HEK293T (cell line): ENCODE measurements around the gene CCDC146.

Experiments
- ARNT ChIP-seq: fragments of 450-650 bp; IDR thresholded peaks from 2 replicates; pipeline ENCODE4 v1.6.1; 2017; ENCODE audit warnings: mild to moderate bottlenecking
- BHLHE40 ChIP-seq: fragments of 450-650 bp; IDR thresholded peaks from 2 replicates; pipeline ENCODE4 v1.6.1; 2016; ENCODE audit warnings: mild to moderate bottlenecking, moderate library complexity, borderline replicate concordance
- CTBP1 ChIP-seq: fragments of 450-650 bp; IDR thresholded peaks from 2 replicates; pipeline ENCODE4 v1.6.1; 2016; ENCODE audit warnings: borderline replicate concordance
- ELF4 ChIP-seq: fragments of 450-650 bp; IDR thresholded peaks from 2 replicates; pipeline ENCODE4 v1.6.1; 2017; ENCODE audit warnings: antibody characterized with exemption
- FOXA1 ChIP-seq: fragments of 450-650 bp; IDR thresholded peaks from 2 replicates; pipeline ENCODE4 v1.6.1; 2016; ENCODE audit warnings: mild to moderate bottlenecking
- FOXK2 ChIP-seq: fragments of 450-650 bp; IDR thresholded peaks from 2 replicates; pipeline ENCODE4 v1.6.1; 2016; ENCODE audit warnings: mild to moderate bottlenecking
- FOXM1 ChIP-seq: fragments of 450-650 bp; IDR thresholded peaks from 2 replicates; pipeline ENCODE4 v1.6.1; 2017; ENCODE audit warnings: mild to moderate bottlenecking, borderline replicate concordance
- HDGF ChIP-seq: fragments of 450-650 bp; IDR thresholded peaks from 2 replicates; pipeline ENCODE4 v1.6.1; 2017; ENCODE audit warnings: antibody characterized with exemption, borderline replicate concordance
- NFRKB ChIP-seq: fragments of 450-650 bp; IDR thresholded peaks from 2 replicates; pipeline ENCODE4 v1.6.1; 2016; ENCODE audit warnings: mild to moderate bottlenecking, moderate library complexity
- SP1 ChIP-seq: fragments of 450-650 bp; IDR thresholded peaks from 2 replicates; pipeline ENCODE4 v1.6.1; 2017
- SUZ12 ChIP-seq: fragments of 450-650 bp; IDR thresholded peaks from 2 replicates; pipeline ENCODE4 v1.6.1; 2016; ENCODE audit warnings: mild to moderate bottlenecking
- TF ChIP-seq, protein P1 (sequence below): fragments of 450-650 bp; IDR thresholded peaks from 2 replicates; pipeline ENCODE4 v1.6.1; 2016

DNA sequence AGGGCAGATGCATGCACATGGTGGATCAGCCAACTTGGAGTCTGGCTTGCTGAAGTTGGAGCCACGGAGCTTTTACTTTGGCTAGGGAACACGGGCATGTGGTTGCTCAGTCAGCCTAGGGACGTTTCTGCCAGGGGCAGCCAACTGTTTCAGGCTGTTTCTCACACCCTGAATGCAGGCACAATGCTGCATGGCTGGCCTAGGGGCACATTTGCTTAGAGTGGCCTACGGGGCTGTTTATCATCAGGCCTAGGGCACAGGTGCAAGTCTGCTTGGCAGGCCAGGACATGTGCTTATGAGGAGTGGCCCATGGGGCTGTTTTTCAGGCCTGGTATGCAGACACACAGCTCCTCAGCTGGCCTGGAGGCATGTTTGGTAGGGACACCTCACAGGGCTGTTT is 186.4 kb downstream of the CCDC146 start:
- no peak for TF ChIP-seq BHLHE40
- no peak for TF ChIP-seq ELF4
- TF ChIP-seq SUZ12, result no peak
- TF ChIP-seq ARNT, result no peak
- TF ChIP-seq CTBP1, result no peak
- TF ChIP-seq FOXA1, result no peak
- no peak for TF ChIP-seq SP1
- TF ChIP-seq FOXM1, result no peak
- no peak for TF ChIP-seq NFRKB
- TF ChIP-seq HDGF, result no peak
- TF ChIP-seq, protein P1, sequence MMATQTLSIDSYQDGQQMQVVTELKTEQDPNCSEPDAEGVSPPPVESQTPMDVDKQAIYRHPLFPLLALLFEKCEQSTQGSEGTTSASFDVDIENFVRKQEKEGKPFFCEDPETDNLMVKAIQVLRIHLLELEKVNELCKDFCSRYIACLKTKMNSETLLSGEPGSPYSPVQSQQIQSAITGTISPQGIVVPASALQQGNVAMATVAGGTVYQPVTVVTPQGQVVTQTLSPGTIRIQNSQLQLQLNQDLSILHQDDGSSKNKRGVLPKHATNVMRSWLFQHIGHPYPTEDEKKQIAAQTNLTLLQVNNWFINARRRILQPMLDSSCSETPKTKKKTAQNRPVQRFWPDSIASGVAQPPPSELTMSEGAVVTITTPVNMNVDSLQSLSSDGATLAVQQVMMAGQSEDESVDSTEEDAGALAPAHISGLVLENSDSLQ, result no peak
- no peak for TF ChIP-seq FOXK2
